Thoracic aorta (tissue), 2 donors: Measurements from ENCODE around the gene COA7. TPM values are rescaled to one million over a fixed set of nuclear protein-coding genes. Genes with fewer than 3 reads are reported as not detected.

Experiments
- ATAC-seq: fragments of 150-250 bp; one replicate; pipeline ENCODE4 v1.8.0; 2017; ENCODE audit warnings: low read depth; ENCODE audit not compliant: insufficient number of reproducible peaks, low FRiP score
- DNase-seq: peaks from one replicate; pipeline ENCODE4 v3.0.0-alpha.2; 2020; ENCODE audit warnings: low spot score
- H3K27ac ChIP-seq, 2 donors: fragments of 200-600 bp; sonication (generic); 1 replicate in 1 of 2; 2 replicates in 1 of 2; pipeline ENCODE4 v1.5.1; 2016; ENCODE audit warnings: mild to moderate bottlenecking in 2 of 2, moderate library complexity in 2 of 2
- H3K27me3 ChIP-seq: fragments of 200-600 bp; sonication (generic); replicated peaks from 2 replicates; pipeline ENCODE4 v1.6.0; 2016; ENCODE audit warnings: mild to moderate bottlenecking; ENCODE audit not compliant: insufficient read depth
- H3K36me3 ChIP-seq: fragments of 200-600 bp; sonication (generic); one replicate; pipeline ENCODE4 v1.5.1; 2016
- H3K4me1 ChIP-seq, 2 donors: fragments of 200-600 bp; sonication (generic); 1 replicate in 1 of 2; 2 replicates in 1 of 2; pipeline versions ENCODE4 v1.5.1 to v1.6.0; 2016; ENCODE audit warnings: low read depth in 2 of 2, mild to moderate bottlenecking in 1 of 2; ENCODE audit not compliant: control insufficient read depth in 1 of 2
- H3K4me3 ChIP-seq: fragments of 200-600 bp; sonication (generic); 2 replicates; pipeline ENCODE4 v1.5.1; 2016; ENCODE audit warnings: mild to moderate bottlenecking
- H3K9me3 ChIP-seq: fragments of 200-600 bp; sonication (generic); 2 replicates; pipeline ENCODE4 v1.5.1; 2016
- total RNA-seq, 2 donors: library from RNA; depleted of rRNA; stranded (reverse); fragments of >200 nt; gene quantifications; one replicate each; pipeline versions ENCODE4 v1.1.0 to v1.2.3, GENCODE V29; 2016
- TF ChIP-seq, protein P1 (sequence below): fragments of 200-600 bp; sonication (generic); IDR thresholded peaks from one replicate; pipeline ENCODE4 v1.5.1; 2019; ENCODE audit warnings: antibody characterized with exemption

The COA7 gene
- total RNA-seq, 2 donors from 2014 or later: 4.6 to 9.9 TPM

DNA sequence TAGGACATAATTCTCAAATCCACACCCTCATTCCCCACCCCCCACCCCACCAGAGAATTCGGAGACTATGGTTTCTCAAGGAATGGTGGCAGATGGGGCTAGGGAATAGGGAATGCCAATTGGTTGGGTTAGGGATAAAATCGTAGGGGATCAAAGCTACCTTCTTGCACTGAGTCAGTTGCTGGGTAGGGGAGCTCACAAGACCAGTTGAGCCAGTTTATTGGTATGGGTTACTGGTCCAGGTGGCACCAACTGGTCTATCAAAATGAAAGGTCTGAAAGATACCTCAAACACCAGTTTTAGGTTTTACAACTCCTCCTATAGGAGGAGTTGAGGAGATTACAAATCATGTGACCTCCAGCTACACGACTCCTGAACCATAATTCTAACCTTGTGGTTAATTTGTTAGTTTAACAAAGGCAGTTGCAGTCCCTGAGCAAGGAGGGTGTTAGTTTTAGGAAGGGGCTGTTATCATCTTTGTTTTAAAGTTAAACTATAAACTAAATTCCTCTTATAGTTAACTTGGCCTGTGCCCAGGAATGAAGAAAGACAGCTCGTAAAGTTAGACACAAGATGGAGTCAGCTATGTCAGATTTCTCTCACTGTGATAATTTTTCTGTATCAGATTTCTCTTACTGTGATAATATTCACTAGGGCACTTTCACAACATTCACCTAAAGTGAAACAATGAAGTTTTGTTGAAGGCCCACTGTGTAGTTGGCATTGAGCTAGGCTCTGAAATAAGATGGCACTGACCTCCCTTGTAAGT, 62.6 kb downstream of the COA7 start:
- no peak overlapping the region for H3K4me3 ChIP-seq
- H3K27me3 ChIP-seq: no peaks in the 10 kb centered on the region
- H3K9me3 ChIP-seq: no peaks in the 10 kb centered on the region
- DNase-seq: no peak
- peaks cover 0 to 10% of the 10 kb centered on the region in 2 donors for H3K4me1 ChIP-seq
- H3K36me3 ChIP-seq: no peaks in the 10 kb centered on the region
- no peak overlapping the region for H3K27ac ChIP-seq
- TF ChIP-seq, protein P1, sequence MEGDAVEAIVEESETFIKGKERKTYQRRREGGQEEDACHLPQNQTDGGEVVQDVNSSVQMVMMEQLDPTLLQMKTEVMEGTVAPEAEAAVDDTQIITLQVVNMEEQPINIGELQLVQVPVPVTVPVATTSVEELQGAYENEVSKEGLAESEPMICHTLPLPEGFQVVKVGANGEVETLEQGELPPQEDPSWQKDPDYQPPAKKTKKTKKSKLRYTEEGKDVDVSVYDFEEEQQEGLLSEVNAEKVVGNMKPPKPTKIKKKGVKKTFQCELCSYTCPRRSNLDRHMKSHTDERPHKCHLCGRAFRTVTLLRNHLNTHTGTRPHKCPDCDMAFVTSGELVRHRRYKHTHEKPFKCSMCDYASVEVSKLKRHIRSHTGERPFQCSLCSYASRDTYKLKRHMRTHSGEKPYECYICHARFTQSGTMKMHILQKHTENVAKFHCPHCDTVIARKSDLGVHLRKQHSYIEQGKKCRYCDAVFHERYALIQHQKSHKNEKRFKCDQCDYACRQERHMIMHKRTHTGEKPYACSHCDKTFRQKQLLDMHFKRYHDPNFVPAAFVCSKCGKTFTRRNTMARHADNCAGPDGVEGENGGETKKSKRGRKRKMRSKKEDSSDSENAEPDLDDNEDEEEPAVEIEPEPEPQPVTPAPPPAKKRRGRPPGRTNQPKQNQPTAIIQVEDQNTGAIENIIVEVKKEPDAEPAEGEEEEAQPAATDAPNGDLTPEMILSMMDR: no peak
- no peak for ATAC-seq

Other genes with a start within 250 kb of the COA7 start
- 10 to 100 TPM; 38.2 to 67.2 TPM for gene TUT4, start 145.3 kb downstream of the COA7 start, total RNA-seq
- gene GPX7, start 96.0 kb downstream of the COA7 start, total RNA-seq: 10 to 100 TPM; 10.2 to 25.9 TPM
- gene SHISAL2A, start 65.2 kb downstream of the COA7 start, total RNA-seq: under 1 TPM in 1 of 2 donors, not detected in 1; 0.54 TPM
- 10 to 100 TPM; 41.6 to 46.8 TPM for gene ZYG11B, start 28.1 kb upstream of the COA7 start, total RNA-seq
- gene ZYG11A, start 144.4 kb upstream of the COA7 start, total RNA-seq: not detected
- gene ECHDC2, start 223.4 kb upstream of the COA7 start, total RNA-seq: 100 to 1,000 TPM; 145 to 150 TPM
- gene SCP2, start 228.9 kb upstream of the COA7 start, total RNA-seq: 10 to 100 TPM; 75.1 to 99.9 TPM